ENCODE data around the gene EVX2.

EVX2 gene

GRCh38 chr2:176082824-176083751 lies 674 bp downstream of the EVX2 start:
- no peak for DNase-seq (ENCODE audit: low read depth in 2 of 2, low spot score in 1 of 2)

GRCh38 chr2:176082525-176082823 lies 1.3 kb downstream of the EVX2 start:
- no peak for DNase-seq (ENCODE audit: low read depth in 2 of 2, low spot score in 1 of 2)

- DNase-seq (ENCODE audit: low read depth in 2 of 2, low spot score in 1 of 2): no peak
Observed at GRCh38 chr2:176081837-176082524, 1.8 kb downstream of the EVX2 start.

GRCh38 chr2:176081376-176081836 lies 2.4 kb downstream of the EVX2 start:
- DNase-seq (ENCODE audit: low read depth in 2 of 2, low spot score in 1 of 2): no peak

GRCh38 chr2:176080540-176081375 lies 3.0 kb downstream of the EVX2 start:
- DNase-seq (ENCODE audit: low read depth in 2 of 2, low spot score in 1 of 2): no peak

- DNase-seq (ENCODE audit: low read depth in 2 of 2, low spot score in 1 of 2): no peak
Observed at GRCh38 chr2:176079831-176080539, 3.8 kb downstream of the EVX2 start.

- no peak for DNase-seq (ENCODE audit: low read depth in 2 of 2, low spot score in 1 of 2)
Observed at GRCh38 chr2:176079285-176079830, 4.4 kb downstream of the EVX2 start.

GRCh38 chr2:176078541-176079284 lies 5.0 kb downstream of the EVX2 start:
- DNase-seq (ENCODE audit: low read depth in 2 of 2, low spot score in 1 of 2): no peak

GRCh38 chr2:176076796-176077195 lies 7.0 kb downstream of the EVX2 start:
- no peak for DNase-seq (ENCODE audit: low read depth in 2 of 2, low spot score in 1 of 2)

GRCh38 chr2:176076063-176076462 lies 7.7 kb downstream of the EVX2 start:
- no peak for DNase-seq (ENCODE audit: low read depth in 2 of 2, low spot score in 1 of 2)

GRCh38 chr2:176075481-176075880 lies 8.3 kb downstream of the EVX2 start:
- no peak for DNase-seq (ENCODE audit: low read depth in 2 of 2, low spot score in 1 of 2)

- no peak for DNase-seq (ENCODE audit: low read depth in 2 of 2, low spot score in 1 of 2)
Observed at GRCh38 chr2:176074919-176075425, 8.8 kb downstream of the EVX2 start.

- no peak for DNase-seq (ENCODE audit: low read depth in 2 of 2, low spot score in 1 of 2)
Observed at GRCh38 chr2:176072951-176073904, 10.5 kb downstream of the EVX2 start.

- DNase-seq (ENCODE audit: low read depth in 2 of 2, low spot score in 1 of 2): no peak
Observed at GRCh38 chr2:176072292-176072669, 11.5 kb downstream of the EVX2 start.

GRCh38 chr2:176071330-176072291 lies 12.2 kb downstream of the EVX2 start:
- no peak for DNase-seq (ENCODE audit: low read depth in 2 of 2, low spot score in 1 of 2)

GRCh38 chr2:176068419-176068832 lies 15.3 kb downstream of the EVX2 start:
- DNase-seq (ENCODE audit: low read depth in 2 of 2, low spot score in 1 of 2): no peak

GRCh38 chr2:176067589-176068418 lies 16.0 kb downstream of the EVX2 start:
- DNase-seq (ENCODE audit: low read depth in 2 of 2, low spot score in 1 of 2): no peak

All from stimulated activated CD8-positive, alpha-beta memory T cell treated with anti-CD3 and anti-CD28 coated beads, Interleukin-4, amount 100 ng/mL, for 4 hours (primary cell).